MM.1S (cell line): ENCODE data around the gene KRT8.

Experiments
- EZH2phosphoT487 ChIP-seq: fragments of 300-600 bp; sonication (generic); IDR thresholded peaks from 2 replicates; pipeline ENCODE4 v1.6.1; 2018; ENCODE audit warnings: antibody characterized with exemption, low read length
- TF ChIP-seq, protein P1 (sequence below): fragments of 300-600 bp; sonication (generic); IDR thresholded peaks from 2 replicates; pipeline ENCODE4 v1.5.1; 2016; ENCODE audit warnings: antibody characterized with exemption, low read length, mixed read lengths

DNA sequence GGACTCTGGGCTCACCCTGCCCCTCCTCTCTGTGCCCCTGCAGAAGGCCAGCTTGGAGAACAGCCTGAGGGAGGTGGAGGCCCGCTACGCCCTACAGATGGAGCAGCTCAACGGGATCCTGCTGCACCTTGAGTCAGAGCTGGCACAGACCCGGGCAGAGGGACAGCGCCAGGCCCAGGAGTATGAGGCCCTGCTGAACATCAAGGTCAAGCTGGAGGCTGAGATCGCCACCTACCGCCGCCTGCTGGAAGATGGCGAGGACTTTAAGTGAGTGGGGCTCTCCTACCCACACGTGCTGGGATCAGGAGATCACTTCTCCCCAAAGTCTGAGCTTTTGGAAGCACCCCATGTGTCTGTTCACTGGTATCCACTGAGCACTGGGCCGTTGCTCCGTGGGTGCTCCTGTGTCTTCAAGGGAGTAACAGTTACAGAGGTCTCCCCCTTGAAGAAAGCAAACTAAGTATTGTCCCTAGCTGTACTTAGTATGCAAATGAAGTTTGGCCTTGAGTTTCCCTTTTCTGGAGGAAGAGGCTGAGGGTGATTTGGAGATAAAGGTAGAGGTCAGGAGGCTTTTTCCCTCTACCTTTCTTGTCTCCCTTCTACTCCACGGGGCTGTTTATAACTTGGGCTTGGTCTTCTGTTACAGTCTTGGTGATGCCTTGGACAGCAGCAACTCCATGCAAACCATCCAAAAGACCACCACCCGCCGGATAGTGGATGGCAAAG lies 47.4 kb upstream of the KRT8 start:
- TF ChIP-seq EZH2phosphoT487, result no peak
- TF ChIP-seq, protein P1, sequence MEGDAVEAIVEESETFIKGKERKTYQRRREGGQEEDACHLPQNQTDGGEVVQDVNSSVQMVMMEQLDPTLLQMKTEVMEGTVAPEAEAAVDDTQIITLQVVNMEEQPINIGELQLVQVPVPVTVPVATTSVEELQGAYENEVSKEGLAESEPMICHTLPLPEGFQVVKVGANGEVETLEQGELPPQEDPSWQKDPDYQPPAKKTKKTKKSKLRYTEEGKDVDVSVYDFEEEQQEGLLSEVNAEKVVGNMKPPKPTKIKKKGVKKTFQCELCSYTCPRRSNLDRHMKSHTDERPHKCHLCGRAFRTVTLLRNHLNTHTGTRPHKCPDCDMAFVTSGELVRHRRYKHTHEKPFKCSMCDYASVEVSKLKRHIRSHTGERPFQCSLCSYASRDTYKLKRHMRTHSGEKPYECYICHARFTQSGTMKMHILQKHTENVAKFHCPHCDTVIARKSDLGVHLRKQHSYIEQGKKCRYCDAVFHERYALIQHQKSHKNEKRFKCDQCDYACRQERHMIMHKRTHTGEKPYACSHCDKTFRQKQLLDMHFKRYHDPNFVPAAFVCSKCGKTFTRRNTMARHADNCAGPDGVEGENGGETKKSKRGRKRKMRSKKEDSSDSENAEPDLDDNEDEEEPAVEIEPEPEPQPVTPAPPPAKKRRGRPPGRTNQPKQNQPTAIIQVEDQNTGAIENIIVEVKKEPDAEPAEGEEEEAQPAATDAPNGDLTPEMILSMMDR, result no peak
